GM12873 (cell line): ENCODE measurements around the gene MRPL14.

Source experiments
- CTCF ChIP-seq: IDR thresholded peaks from 2 replicates; pipeline ENCODE4 v1.5.1; 2012; ENCODE audit warnings: low read depth, mild to moderate bottlenecking, moderate library complexity, low read length, control low read depth; ENCODE audit not compliant: insufficient read depth; ENCODE audit errors: missing control alignments

Gene MRPL14

DNA sequence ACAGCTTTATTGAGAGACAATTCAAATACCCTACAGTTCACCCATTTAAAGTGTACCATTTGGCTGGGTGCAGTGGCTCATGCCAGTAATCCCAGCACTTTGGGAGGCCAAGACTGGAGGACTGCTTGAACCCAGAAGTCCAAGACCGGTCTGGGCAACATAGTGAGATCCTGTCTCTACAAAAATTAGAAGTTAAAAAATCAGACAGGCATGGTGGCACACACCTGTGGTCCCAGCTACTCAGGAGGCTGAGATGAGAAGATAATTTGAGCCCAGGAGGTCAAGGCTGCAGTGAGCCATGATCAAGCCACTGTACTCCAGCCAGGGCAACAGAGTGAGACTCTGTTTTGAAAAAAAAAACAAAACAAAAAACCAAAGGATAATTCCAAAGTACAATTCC lies 40.3 kb upstream of the MRPL14 start:
- TF ChIP-seq CTCF, result no peak

GRCh38 chr6:44166591-44167184 lies 39.4 kb upstream of the MRPL14 start:
- no peak for TF ChIP-seq CTCF

- no peak for TF ChIP-seq CTCF
Measured at GRCh38 chr6:44166116-44166515, 38.9 kb upstream of the MRPL14 start.

DNA sequence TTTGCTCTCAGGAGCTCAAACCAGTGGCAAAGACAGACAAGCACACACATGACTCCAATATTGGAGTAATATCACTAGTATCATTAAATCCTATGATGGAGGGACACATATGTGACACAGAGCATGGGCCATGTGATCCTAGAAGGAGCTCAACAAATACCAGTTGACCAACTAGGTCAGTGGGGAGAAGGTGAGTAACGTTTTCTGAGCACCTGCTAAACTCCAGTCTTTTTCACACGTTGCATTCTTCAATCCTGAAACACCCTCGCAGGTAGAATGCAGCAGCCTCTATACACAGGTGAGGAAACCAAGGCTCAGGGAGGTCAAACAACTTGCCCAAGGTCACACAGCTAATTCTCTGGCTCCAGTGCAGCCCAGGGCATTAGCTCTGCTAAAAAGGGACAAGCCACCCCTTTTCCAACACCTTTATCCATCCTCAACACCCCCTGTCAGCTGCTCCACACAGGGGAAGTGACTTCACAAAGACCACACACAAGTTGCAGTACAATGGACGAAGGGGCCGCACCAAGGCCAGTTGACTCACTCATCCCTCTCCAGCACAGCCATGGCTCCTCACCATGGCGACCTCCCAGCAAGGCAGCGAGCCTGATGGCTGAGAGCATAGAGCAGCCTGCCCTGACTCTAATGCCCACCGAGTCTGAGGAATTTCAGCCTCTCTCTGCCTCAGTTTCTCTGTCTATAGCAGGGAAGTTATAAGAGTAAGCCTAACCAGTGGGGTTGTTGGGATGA lies 35.8 kb upstream of the MRPL14 start:
- TF ChIP-seq CTCF, result no peak

- no peak for TF ChIP-seq CTCF
Measured at GRCh38 chr6:44161997-44162338, 34.7 kb upstream of the MRPL14 start.

- TF ChIP-seq CTCF, result no peak
Measured at GRCh38 chr6:44158770-44159228, 31.5 kb upstream of the MRPL14 start, which contains the start of gene CAPN11. TSS of gene CAPN11 (plus strand) at chr6:44158820. CDS start at chr6:44158849, 29 bp downstream.

GRCh38 chr6:44157152-44157521 lies 29.9 kb upstream of the MRPL14 start:
- no peak for TF ChIP-seq CTCF
